HG03521 (cell line): Measurements from ENCODE around the gene PLD4.
"Not testable (repeated sequence)": the region's sequence is repeated elsewhere in the genome, so short reads cannot be mapped to it uniquely, and the experiment has no call there.

Experiments
- ATAC-seq: cut with Tn5 transposase; IDR thresholded peaks from one replicate; pipeline ENCODE4 v1.9.1; 2021; ENCODE audit warnings: mild to moderate bottlenecking, moderate library complexity; ENCODE audit not compliant: unreplicated experiment

Gene PLD4

GRCh38 chr14:104924421-104925213, at the start of gene PLD4:
Gene PLD4, plus strand, starts transcription at chr14:104924879. Its CDS starts 2,262 bp downstream, at chr14:104927141.
- no peak for ATAC-seq

- no peak for ATAC-seq
Observed at GRCh38 chr14:104875412-104875751, 49.3 kb upstream of the PLD4 start.

- ATAC-seq = no peak
Observed at GRCh38 chr14:104875811-104876210, 48.9 kb upstream of the PLD4 start.

GRCh38 chr14:104876251-104876699, 48.4 kb upstream of the PLD4 start:
- no peak for ATAC-seq

- no peak for ATAC-seq
Observed at GRCh38 chr14:104877066-104877805, 47.4 kb upstream of the PLD4 start.

- ATAC-seq = no peak
Observed at GRCh38 chr14:104877806-104878550, 46.7 kb upstream of the PLD4 start.

- ATAC-seq = no peak
Observed at GRCh38 chr14:104878582-104878981, 46.1 kb upstream of the PLD4 start.

- ATAC-seq = no peak
Observed at GRCh38 chr14:104879201-104879982, 45.3 kb upstream of the PLD4 start.

- ATAC-seq = no peak
Observed at GRCh38 chr14:104879983-104880565, 44.6 kb upstream of the PLD4 start.

- no peak for ATAC-seq
Observed at GRCh38 chr14:104880584-104881210, 44.0 kb upstream of the PLD4 start.

- ATAC-seq = no peak
Observed at GRCh38 chr14:104881369-104881979, 43.2 kb upstream of the PLD4 start.

GRCh38 chr14:104882325-104882973, 42.2 kb upstream of the PLD4 start:
- no peak for ATAC-seq

- ATAC-seq = no peak
Observed at GRCh38 chr14:104882991-104883660, 41.6 kb upstream of the PLD4 start.

GRCh38 chr14:104883681-104884361, 40.9 kb upstream of the PLD4 start:
- ATAC-seq = no peak

GRCh38 chr14:104884381-104884780, 40.3 kb upstream of the PLD4 start:
- not testable (repeated sequence) for ATAC-seq

- no peak for ATAC-seq
Observed at GRCh38 chr14:104885031-104885972, 39.4 kb upstream of the PLD4 start.
